K562 (cell line): Measurements from ENCODE around the gene MARCHF9. TPM values are rescaled to one million over a fixed set of nuclear protein-coding genes. Genes with fewer than 3 reads are reported as not detected.

Experiments used
- CTCF ChIP-seq, 3 experiments: IDR thresholded peaks in 2 of 3; conservative IDR thresholded peaks in 1 of 3; 2 replicates each; pipeline ENCODE4 v1.5.1; 2011 to 2012; ENCODE audit warnings: low read length in 3 of 3, mild to moderate bottlenecking in 3 of 3, control low read depth in 2 of 3, improper control_type of control experiment in 1 of 3, inconsistent platforms in 1 of 3, low read depth in 1 of 3, mixed read lengths in 1 of 3, moderate library complexity in 1 of 3; ENCODE audit not compliant: insufficient read depth in 2 of 3
- ELF1 ChIP-seq: fragments of 200-800 bp; sonication (Bioruptor generic); IDR thresholded peaks from 2 replicates; pipeline ENCODE4 v1.6.1; 2016; ENCODE audit warnings: missing genetic modification characterization, missing compliant biosample characterization
- FOXK2 ChIP-seq, 2 experiments: fragments of 450-650 bp; IDR thresholded peaks in 1 of 2; conservative IDR thresholded peaks in 1 of 2; 2 replicates each; pipeline ENCODE4 v1.6.1; 2016; ENCODE audit warnings: low read depth in 2 of 2, mild to moderate bottlenecking in 1 of 2
- GATA2 ChIP-seq: sonication (generic); formaldehyde crosslinking; IDR thresholded peaks from 2 replicates; pipeline ENCODE4 v1.4.0; 2020; ENCODE audit warnings: mild to moderate bottlenecking, missing genetic modification reagents
- HLTF ChIP-seq: fragments of 450-650 bp; IDR thresholded peaks from 2 replicates; pipeline ENCODE4 v1.6.1; 2016
- KAT2B ChIP-seq: IDR thresholded peaks from one replicate; pipeline ENCODE4 v1.6.1; 2012; ENCODE audit warnings: low read depth, mild to moderate bottlenecking, control low read depth, inconsistent platforms, low read length, moderate library complexity
- KDM5B ChIP-seq: fragments of 200-600 bp; sonication (generic); IDR thresholded peaks from 2 replicates; pipeline ENCODE4 v1.6.1; 2012; ENCODE audit warnings: low read depth, mild to moderate bottlenecking, moderate library complexity, low read length, control low read depth, inconsistent platforms; ENCODE audit not compliant: insufficient replicate concordance
- KLF1 ChIP-seq: fragments of 450-650 bp; IDR thresholded peaks from 2 replicates; pipeline ENCODE4 v1.6.1; 2016; ENCODE audit warnings: missing genetic modification characterization, missing compliant biosample characterization
- MBD1 ChIP-seq: fragments of 250-450 bp; sonication (Bioruptor Pico); IDR thresholded peaks from 2 replicates; pipeline ENCODE4 v1.8.0; 2022; ENCODE audit warnings: inconsistent platforms
- NBN ChIP-seq: fragments of 450-650 bp; IDR thresholded peaks from 2 replicates; pipeline ENCODE4 v1.6.1; 2016; ENCODE audit warnings: low read depth, mild to moderate bottlenecking
- NEUROD1 ChIP-seq: fragments of 150-350 bp; IDR thresholded peaks from 2 replicates; pipeline ENCODE4 v1.6.1; 2014; ENCODE audit warnings: borderline replicate concordance, low read length, low read depth; ENCODE audit not compliant: partially characterized antibody
- POU5F1 ChIP-seq: fragments of 150-350 bp; IDR thresholded peaks from 2 replicates; pipeline ENCODE4 v1.6.1; 2014; ENCODE audit warnings: borderline replicate concordance, low read length, low read depth, mild to moderate bottlenecking; ENCODE audit not compliant: partially characterized antibody
- ZBTB2 ChIP-seq: fragments of 450-650 bp; IDR thresholded peaks from 2 replicates; pipeline ENCODE4 v1.6.1; 2016; ENCODE audit warnings: antibody characterized with exemption
- polyA plus RNA-seq, 8 experiments: library from polyadenylated mRNA; depleted of rRNA in 4 of 8; stranded (reverse) in 5 of 8; unstranded in 3 of 8; fragments of >200 nt; fragmentation: Nextera tagmentation in 2 of 8; fragmentation: Illumina TruSeq in 1 of 8; extraction: Ambion mirVana in 2 of 8; extraction: Trizol in 1 of 8; gene quantifications; 2 replicates each; pipeline versions ENCODE4 v1.2.1 to v1.2.3, GENCODE V29; 2011 to 2014; ENCODE audit warnings: inconsistent platforms in 1 of 8, missing spikeins in 1 of 8
- total RNA-seq, 7 experiments: library from RNA; depleted of rRNA in 6 of 7; stranded (reverse); fragments of >200 nt in 6 of 7; fragmentation: Illumina TruSeq in 2 of 7; extraction: Trizol in 2 of 7; gene quantifications; 2 replicates each; pipeline versions ENCODE4 v1.2.1 to v1.2.3, GENCODE V29; 2011 to 2021; ENCODE audit warnings: low replicate concordance in 1 of 7
- TF ChIP-seq, protein P1 (sequence below): fragments of 450-650 bp; formaldehyde crosslinking; IDR thresholded peaks from 2 replicates; pipeline ENCODE4 v1.4.0; 2020; ENCODE audit warnings: mild to moderate bottlenecking, moderate library complexity

Gene MARCHF9
- total and polyA plus RNA-seq, 9 of the 15 experiments (the other 6 are each of a cell fraction or from before 2014, with no cell fraction given): 0.80 to 12.4 (median 6.2) TPM

DNA sequence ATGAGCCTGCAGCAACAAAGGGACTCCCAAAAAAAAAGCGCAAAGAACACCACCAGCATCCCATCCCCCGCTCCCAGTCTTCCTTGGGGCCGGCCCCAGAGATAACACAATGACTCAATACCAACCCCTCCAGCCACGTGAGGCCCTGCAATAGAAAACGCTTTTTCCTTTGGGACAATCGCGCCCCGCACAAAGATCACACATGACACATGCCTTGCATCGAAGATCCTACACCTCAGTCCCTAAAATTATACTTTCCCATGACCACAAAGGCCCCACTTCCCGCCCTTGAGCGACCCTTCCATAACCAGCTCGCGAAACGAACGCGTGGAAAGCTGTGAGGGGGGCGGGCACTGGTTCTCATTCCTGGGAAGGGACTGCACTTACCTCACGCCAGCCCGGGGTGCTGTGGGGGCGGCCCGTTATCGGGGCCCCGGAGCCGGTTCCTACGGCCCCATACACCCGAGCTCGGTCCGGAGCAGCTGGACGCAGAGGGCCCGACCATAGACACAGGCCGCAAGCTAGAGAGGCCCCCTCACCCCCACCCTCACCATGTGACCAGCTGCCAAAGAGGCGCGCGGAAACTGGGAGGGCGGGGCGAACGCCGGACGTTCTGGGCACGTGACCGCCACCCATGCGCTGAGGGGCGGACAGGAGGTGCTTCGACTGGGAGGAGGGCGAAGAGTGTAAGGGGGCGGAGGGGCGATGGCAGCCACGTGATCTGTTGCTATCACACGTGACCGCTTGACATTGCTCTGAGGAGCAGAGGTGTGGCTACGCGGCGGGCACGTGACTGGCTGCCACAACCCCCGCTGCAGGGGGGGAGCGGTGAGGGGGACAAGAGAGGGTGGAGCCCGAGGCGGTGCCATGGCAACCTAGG lies 2.9 kb upstream of the MARCHF9 start, which contains the start of gene CDK4 (continued):
- no peak for TF ChIP-seq MBD1
- TF ChIP-seq, protein P1, sequence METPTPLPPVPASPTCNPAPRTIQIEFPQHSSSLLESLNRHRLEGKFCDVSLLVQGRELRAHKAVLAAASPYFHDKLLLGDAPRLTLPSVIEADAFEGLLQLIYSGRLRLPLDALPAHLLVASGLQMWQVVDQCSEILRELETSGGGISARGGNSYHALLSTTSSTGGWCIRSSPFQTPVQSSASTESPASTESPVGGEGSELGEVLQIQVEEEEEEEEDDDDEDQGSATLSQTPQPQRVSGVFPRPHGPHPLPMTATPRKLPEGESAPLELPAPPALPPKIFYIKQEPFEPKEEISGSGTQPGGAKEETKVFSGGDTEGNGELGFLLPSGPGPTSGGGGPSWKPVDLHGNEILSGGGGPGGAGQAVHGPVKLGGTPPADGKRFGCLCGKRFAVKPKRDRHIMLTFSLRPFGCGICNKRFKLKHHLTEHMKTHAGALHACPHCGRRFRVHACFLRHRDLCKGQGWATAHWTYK (CRISPR knock-in tag): peak; percentile 13; the same call in 1 of the 2 replicates
- TF ChIP-seq CTCF (IDR thresholded peaks at IDR 0.05 in 2 of 3, conservative IDR thresholded peaks at IDR 0.05 in 1 of 3; ENCODE audit: insufficient read depth in 2 of 3, low read depth in 1 of 3, low read length in 3 of 3): no peak; a peak in 1 of 6 replicates
- peak; percentile 96 to 98 for TF ChIP-seq FOXK2 (conservative IDR thresholded peaks at IDR 0.05 in 1 of 2, IDR thresholded peaks at IDR 0.05 in 1 of 2; ENCODE audit: low read depth in 2 of 2)
- TF ChIP-seq KAT2B: no peak
- peak; percentile 54 for TF ChIP-seq KDM5B
- peak; percentile 76 for TF ChIP-seq GATA2
- TF ChIP-seq KLF1 (tag): peak; percentile 79
- peak; percentile 72 for TF ChIP-seq NEUROD1
- no peak for TF ChIP-seq ELF1 (tag)
- TF ChIP-seq NBN: peak; percentile 38
- no peak for TF ChIP-seq ZBTB2
- peak; percentile 14 for TF ChIP-seq POU5F1
- TF ChIP-seq HLTF: no peak; the same call in 1 of the 2 replicates
